Measurements from ENCODE around the gene ASH1L. TPM values are rescaled to one million over a fixed set of nuclear protein-coding genes. Genes with fewer than 3 reads are reported as not detected.

The ASH1L gene
- polyA plus RNA-seq, 1 experiment = 30.6 TPM

- Histone ChIP-seq H3K4me3 (ENCODE audit: low read depth, low read length) (no peak overlapping the region), H3K9me3 (ENCODE audit: control insufficient read depth, insufficient read depth, low read length) (no peaks in the 10 kb centered on the region), H3K27me3 (ENCODE audit: control insufficient read depth, insufficient read depth, low read length) (no peaks in the 10 kb centered on the region), H3K27ac (ENCODE audit: low read depth, low read length) (no peak overlapping the region)
- TF ChIP-seq CTCF (IDR thresholded peaks at IDR 0.05; ENCODE audit: low read depth, low read length) = no peak
- no peak for DNase-seq (ENCODE audit: low read depth, low spot score)
- ChIA-PET CTCF (interaction anchor here (1.6 kb wide), 1 partner anchor 26 kb away, joined by 4 read pairs; no protein-coding TSS in a partner anchor), POLR2A (no interaction called here)
Measured at GRCh38 chr1:155529929-155530328, 32.7 kb downstream of the ASH1L start.

- CTCF ChIA-PET = no interaction called here
- DNase-seq (ENCODE audit: low read depth, low spot score) = no peak
- Histone ChIP-seq H3K27me3 (ENCODE audit: control insufficient read depth, insufficient read depth, low read length) (no peaks in the 10 kb centered on the region), H3K9me3 (ENCODE audit: control insufficient read depth, insufficient read depth, low read length) (no peaks in the 10 kb centered on the region), H3K4me3 (ENCODE audit: low read depth, low read length) (no peak overlapping the region), H3K27ac (ENCODE audit: low read depth, low read length) (no peak overlapping the region)
- no peak for TF ChIP-seq CTCF (IDR thresholded peaks at IDR 0.05; ENCODE audit: low read depth, low read length)
- POLR2A ChIA-PET = no interaction called here
Measured at GRCh38 chr1:155529109-155529508, 33.5 kb downstream of the ASH1L start.

GRCh38 chr1:155527677-155528076 lies 34.9 kb downstream of the ASH1L start:
- POLR2A ChIA-PET = interaction anchor here (1.0 kb wide), 1 partner anchor 14 kb away, joined by 3 read pairs; no protein-coding TSS in a partner anchor
- no peak for DNase-seq (ENCODE audit: low read depth, low spot score)
- CTCF ChIA-PET = interaction anchor here (0.7 to 0.9 kb wide), 2 partner anchors 14 to 278 kb away, joined by 3 to 7 read pairs; no protein-coding TSS in a partner anchor
- H3K27me3 ChIP-seq (ENCODE audit: control insufficient read depth, insufficient read depth, low read length) = no peaks in the 10 kb centered on the region
- no peak overlapping the region for H3K27ac ChIP-seq (ENCODE audit: low read depth, low read length)
- no peaks in the 10 kb centered on the region for H3K9me3 ChIP-seq (ENCODE audit: control insufficient read depth, insufficient read depth, low read length)
- H3K4me3 ChIP-seq (ENCODE audit: low read depth, low read length) = no peak overlapping the region
- TF ChIP-seq CTCF (IDR thresholded peaks at IDR 0.05; ENCODE audit: low read depth, low read length) = no peak

- Histone ChIP-seq H3K9me3 (ENCODE audit: control insufficient read depth, insufficient read depth, low read length) (no peaks in the 10 kb centered on the region), H3K27ac (ENCODE audit: low read depth, low read length) (no peak overlapping the region), H3K4me3 (ENCODE audit: low read depth, low read length) (no peak overlapping the region), H3K27me3 (ENCODE audit: control insufficient read depth, insufficient read depth, low read length) (no peaks in the 10 kb centered on the region)
- ChIA-PET CTCF (no interaction called here), POLR2A (no interaction called here)
- DNase-seq (ENCODE audit: low read depth, low spot score) = no peak
- no peak for TF ChIP-seq CTCF (IDR thresholded peaks at IDR 0.05; ENCODE audit: low read depth, low read length)
Measured at GRCh38 chr1:155526356-155526755, 36.2 kb downstream of the ASH1L start.

GRCh38 chr1:155522069-155522468 lies 40.5 kb downstream of the ASH1L start:
- TF ChIP-seq CTCF (IDR thresholded peaks at IDR 0.05; ENCODE audit: low read depth, low read length) = no peak
- CTCF ChIA-PET = interaction anchor here (0.7 kb wide), 1 partner anchor 18 kb away, joined by 3 read pairs; no protein-coding TSS in a partner anchor
- POLR2A ChIA-PET = no interaction called here
- Histone ChIP-seq H3K27ac (ENCODE audit: low read depth, low read length) (no peak overlapping the region), H3K27me3 (ENCODE audit: control insufficient read depth, insufficient read depth, low read length) (no peaks in the 10 kb centered on the region), H3K4me3 (ENCODE audit: low read depth, low read length) (no peak overlapping the region), H3K9me3 (ENCODE audit: control insufficient read depth, insufficient read depth, low read length) (no peaks in the 10 kb centered on the region)
- no peak for DNase-seq (ENCODE audit: low read depth, low spot score)
